Keratinocyte (primary cell): ENCODE measurements around the gene TNFSF9.

Experiments
- CTCF ChIP-seq, 3 experiments: IDR thresholded peaks in 1 of 3; conservative IDR thresholded peaks in 1 of 3; optimal IDR thresholded peaks in 1 of 3; 2 replicates in 2 of 3; 3 replicates in 1 of 3; pipeline versions ENCODE3 to v1.5.1; 2011; ENCODE audit warnings: low read length in 3 of 3, mild to moderate bottlenecking in 3 of 3, moderate library complexity in 2 of 3, control low read depth in 1 of 3, inconsistent platforms in 1 of 3; ENCODE audit not compliant: insufficient read depth in 2 of 3; ENCODE audit errors: extremely low read depth in 1 of 3
- EZH2 ChIP-seq: IDR thresholded peaks from one replicate; pipeline ENCODE4 v1.6.1; 2012; ENCODE audit warnings: inconsistent platforms, mild to moderate bottlenecking, low read length, moderate library complexity

GRCh38 chr19:6527893-6528543, 2.8 kb upstream of the TNFSF9 start:
- TF ChIP-seq EZH2 (no peak), CTCF (optimal IDR thresholded peaks at IDR 0.05 in 1 of 3, IDR thresholded peaks at IDR 0.05 in 1 of 3, conservative IDR thresholded peaks at IDR 0.05 in 1 of 3; ENCODE audit: extremely low read depth in 1 of 3, insufficient read depth in 2 of 3, low read length in 3 of 3) (no peak)
